ENCODE results near the gene STK31.
A peak's percentile ranks its signal among the peaks of the same experiment; 100 is the strongest.
"Not testable (repeated sequence)": the region's sequence is repeated elsewhere in the genome, so short reads cannot be mapped to it uniquely, and the experiment has no call there.

STK31 gene

GRCh38 chr7:23722587-23723216 lies 12.7 kb downstream of the STK31 start:
- H3K27me3 ChIP-seq (ENCODE audit: low read depth); H3K4me1 ChIP-seq; in situ Hi-C loops (cut with MboI; ENCODE audit: low sequenced_read_pairs); H3K36me3 ChIP-seq (replicated peaks); H3K9me3 ChIP-seq: not testable (repeated sequence)
- DNase-seq (ENCODE audit: low spot score in 2 of 2) = peak in 1 of 2 experiments; percentile 74
- H3K4me3 ChIP-seq = peak overlapping the region; percentile 5; the same call in 1 of the 2 replicates

- H3K9me3 ChIP-seq; H3K4me1 ChIP-seq; H3K27me3 ChIP-seq (ENCODE audit: low read depth); H3K36me3 ChIP-seq (replicated peaks); in situ Hi-C loops (cut with MboI; ENCODE audit: low sequenced_read_pairs); H3K4me3 ChIP-seq; DNase-seq (ENCODE audit: low spot score in 2 of 2): not testable (repeated sequence)
Measured at GRCh38 chr7:23724113-23724512, 14.1 kb downstream of the STK31 start.

GRCh38 chr7:23742051-23742450 lies 32.0 kb downstream of the STK31 start:
- in situ Hi-C loops (cut with MboI; ENCODE audit: low sequenced_read_pairs) = no loop called here
- no peak for DNase-seq (ENCODE audit: low spot score in 2 of 2)
- no peaks in the 10 kb centered on the region; the same call in 1 of the 2 replicates for H3K36me3 ChIP-seq (replicated peaks)
- 0 out of 2 replicates have a peak, but pooled peaks cover 9% of the 10 kb centered on the region for H3K9me3 ChIP-seq
- H3K4me1 ChIP-seq = no peaks in the 10 kb centered on the region
- H3K4me3 ChIP-seq = no peak overlapping the region
- no peaks in the 10 kb centered on the region for H3K27me3 ChIP-seq (ENCODE audit: low read depth)

GRCh38 chr7:23743226-23743625 lies 33.2 kb downstream of the STK31 start:
- DNase-seq (ENCODE audit: low spot score in 2 of 2) = no peak
- Histone ChIP-seq H3K4me1 (no peaks in the 10 kb centered on the region), H3K9me3 (0 out of 2 replicates have a peak, but pooled peaks cover 9% of the 10 kb centered on the region), H3K36me3 (replicated peaks) (no peaks in the 10 kb centered on the region; the same call in 1 of the 2 replicates), H3K27me3 (ENCODE audit: low read depth) (no peaks in the 10 kb centered on the region), H3K4me3 (no peak overlapping the region)
- in situ Hi-C loops (cut with MboI; ENCODE audit: low sequenced_read_pairs) = no loop called here

GRCh38 chr7:23746629-23747028 lies 36.6 kb downstream of the STK31 start:
- no peak overlapping the region for H3K4me3 ChIP-seq
- no peak for DNase-seq (ENCODE audit: low spot score in 2 of 2)
- H3K4me1 ChIP-seq = no peaks in the 10 kb centered on the region
- no peaks in the 10 kb centered on the region for H3K36me3 ChIP-seq (replicated peaks)
- in situ Hi-C loops (cut with MboI; ENCODE audit: low sequenced_read_pairs) = no loop called here
- no peaks in the 10 kb centered on the region for H3K27me3 ChIP-seq (ENCODE audit: low read depth)
- 0 out of 2 replicates have a peak, but pooled peaks cover 9% of the 10 kb centered on the region for H3K9me3 ChIP-seq

- no peak for DNase-seq (ENCODE audit: low spot score in 2 of 2)
- Histone ChIP-seq H3K9me3 (no peaks in the 10 kb centered on the region), H3K36me3 (replicated peaks) (no peaks in the 10 kb centered on the region), H3K4me3 (no peak overlapping the region), H3K4me1 (no peaks in the 10 kb centered on the region), H3K27me3 (ENCODE audit: low read depth) (no peaks in the 10 kb centered on the region)
- in situ Hi-C loops (cut with MboI; ENCODE audit: low sequenced_read_pairs) = no loop called here
Measured at GRCh38 chr7:23751852-23752251, 41.8 kb downstream of the STK31 start.

- H3K9me3 ChIP-seq; H3K27me3 ChIP-seq (ENCODE audit: low read depth); DNase-seq (ENCODE audit: low spot score in 2 of 2); H3K36me3 ChIP-seq (replicated peaks); in situ Hi-C loops (cut with MboI; ENCODE audit: low sequenced_read_pairs); H3K4me3 ChIP-seq: not testable (repeated sequence)
- H3K4me1 ChIP-seq = peaks cover 17% of the 10 kb centered on the region
Measured at GRCh38 chr7:23758839-23759238, 48.8 kb downstream of the STK31 start.

- Histone ChIP-seq H3K27me3 (ENCODE audit: low read depth) (no peaks in the 10 kb centered on the region), H3K4me3 (no peak overlapping the region), H3K9me3 (no peaks in the 10 kb centered on the region), H3K4me1 (peaks cover 17% of the 10 kb centered on the region), H3K36me3 (replicated peaks) (no peaks in the 10 kb centered on the region)
- peak; percentile 24 to 26 for DNase-seq (ENCODE audit: low spot score in 2 of 2)
- in situ Hi-C loops (cut with MboI; ENCODE audit: low sequenced_read_pairs) = no loop called here
Measured at GRCh38 chr7:23759671-23760391, 49.8 kb downstream of the STK31 start.

- H3K27me3 ChIP-seq (ENCODE audit: low read depth) = peaks cover 17% of the 10 kb centered on the region
- DNase-seq (ENCODE audit: low spot score in 2 of 2) = no peak
- in situ Hi-C loops (cut with MboI; ENCODE audit: low sequenced_read_pairs) = no loop called here
- peaks cover 2% of the 10 kb centered on the region for H3K4me1 ChIP-seq
- H3K9me3 ChIP-seq = no peaks in the 10 kb centered on the region
- H3K36me3 ChIP-seq (replicated peaks) = no peaks in the 10 kb centered on the region
- H3K4me3 ChIP-seq = no peak overlapping the region
Measured at GRCh38 chr7:23765943-23766342, 55.9 kb downstream of the STK31 start.

- in situ Hi-C loops (cut with MboI; ENCODE audit: low sequenced_read_pairs) = no loop called here
- Histone ChIP-seq H3K4me1 (0 out of 2 replicates have a peak, but pooled peaks cover 2% of the 10 kb centered on the region), H3K4me3 (no peak overlapping the region), H3K9me3 (no peaks in the 10 kb centered on the region), H3K27me3 (ENCODE audit: low read depth) (peaks cover 17% of the 10 kb centered on the region), H3K36me3 (replicated peaks) (no peaks in the 10 kb centered on the region)
- DNase-seq (ENCODE audit: low spot score in 2 of 2) = no peak
Measured at GRCh38 chr7:23767514-23767913, 57.5 kb downstream of the STK31 start.

- Histone ChIP-seq H3K4me1 (0 out of 2 replicates have a peak, but pooled peaks cover 3% of the 10 kb centered on the region), H3K27me3 (ENCODE audit: low read depth) (peaks cover 17% of the 10 kb centered on the region), H3K36me3 (replicated peaks) (no peaks in the 10 kb centered on the region), H3K4me3 (no peak overlapping the region), H3K9me3 (no peaks in the 10 kb centered on the region)
- DNase-seq (ENCODE audit: low spot score in 2 of 2) = no peak
- in situ Hi-C loops (cut with MboI; ENCODE audit: low sequenced_read_pairs) = no loop called here
Measured at GRCh38 chr7:23768022-23768421, 58.0 kb downstream of the STK31 start.

- H3K27me3 ChIP-seq (ENCODE audit: low read depth) = peaks cover 11% of the 10 kb centered on the region
- H3K4me1 ChIP-seq; H3K4me3 ChIP-seq; in situ Hi-C loops (cut with MboI; ENCODE audit: low sequenced_read_pairs); DNase-seq (ENCODE audit: low spot score in 2 of 2); H3K9me3 ChIP-seq; H3K36me3 ChIP-seq (replicated peaks): not testable (repeated sequence)
Measured at GRCh38 chr7:23779185-23779800, 69.3 kb downstream of the STK31 start.

GRCh38 chr7:23783115-23783514 lies 73.1 kb downstream of the STK31 start:
- Histone ChIP-seq H3K36me3 (replicated peaks) (no peaks in the 10 kb centered on the region), H3K27me3 (ENCODE audit: low read depth) (peaks cover 12% of the 10 kb centered on the region), H3K4me3 (no peak overlapping the region), H3K4me1 (no peaks in the 10 kb centered on the region), H3K9me3 (no peaks in the 10 kb centered on the region)
- no peak for DNase-seq (ENCODE audit: low spot score in 2 of 2)
- in situ Hi-C loops (cut with MboI; ENCODE audit: low sequenced_read_pairs) = no loop called here

- H3K36me3 ChIP-seq (replicated peaks) = no peaks in the 10 kb centered on the region
- in situ Hi-C loops (cut with MboI; ENCODE audit: low sequenced_read_pairs) = no loop called here
Measured at GRCh38 chr7:23787272-23787671, 77.3 kb downstream of the STK31 start.

More at GRCh38 chr7:23787272-23787671, 77.3 kb downstream of the STK31 start:
- Histone ChIP-seq H3K4me3 (no peak overlapping the region), H3K4me1 (no peaks in the 10 kb centered on the region), H3K9me3 (no peaks in the 10 kb centered on the region), H3K27me3 (ENCODE audit: low read depth) (peaks cover 3% of the 10 kb centered on the region; the same call in 1 of the 2 replicates)
- no peak for DNase-seq (ENCODE audit: low spot score in 2 of 2)
